Prostate gland (tissue), 2 donors: ENCODE data around the gene OR51A4. TPM values are rescaled to one million over a fixed set of nuclear protein-coding genes. Genes with fewer than 3 reads are reported as not detected.

ENCODE experiments used
- DNase-seq: peaks from one replicate; pipeline ENCODE4 v3.0.0-alpha.2; 2019; ENCODE audit warnings: low spot score
- H3K27ac ChIP-seq, 2 donors: fragments of 200-600 bp; sonication (generic); 2 replicates each; pipeline ENCODE4 v1.5.1; 2017 to 2019
- H3K27me3 ChIP-seq: fragments of 200-600 bp; sonication (generic); replicated peaks from 2 replicates; pipeline ENCODE4 v1.5.1; 2019; ENCODE audit not compliant: insufficient read depth
- H3K36me3 ChIP-seq, 2 donors: fragments of 200-600 bp; sonication (generic); 1 replicate in 1 of 2; 2 replicates in 1 of 2; pipeline versions ENCODE4 v1.5.1 to v1.8.1; 2017 to 2019
- H3K4me1 ChIP-seq: fragments of 200-600 bp; sonication (generic); replicated peaks from 2 replicates; pipeline ENCODE4 v1.5.1; 2019
- H3K4me3 ChIP-seq, 2 donors: fragments of 200-600 bp; sonication (generic); 2 replicates each; pipeline ENCODE4 v1.5.1; 2017 to 2019
- H3K9me3 ChIP-seq: fragments of 200-600 bp; sonication (generic); 2 replicates; pipeline ENCODE4 v1.5.1; 2017
- CTCF ChIP-seq, 4 experiments: fragments of 200-600 bp in 2 of 4; fragments of 450-650 bp in 2 of 4; sonication (generic) in 2 of 4; IDR thresholded peaks; 1 replicate in 3 of 4; 2 replicates in 1 of 4; pipeline ENCODE4 v1.5.1; 2016 to 2019; ENCODE audit warnings: antibody characterized with exemption in 4 of 4, mild to moderate bottlenecking in 2 of 4, moderate library complexity in 2 of 4
- POLR2A ChIP-seq: fragments of 450-650 bp; IDR thresholded peaks from one replicate; pipeline ENCODE4 v1.6.1; 2016; ENCODE audit warnings: antibody characterized with exemption, mild to moderate bottlenecking
- POLR2AphosphoS5 ChIP-seq: sonication (generic); formaldehyde crosslinking; IDR thresholded peaks from one replicate; pipeline ENCODE4 v1.6.1; 2017; ENCODE audit warnings: antibody characterized with exemption
- WGBS: methylation state at CpG from one replicate; pipeline ENCODE4 v1.1.5; 2018; 5-methylcytosine and 5-hydroxymethylcytosine counted together
- intact Hi-C: fragments of 100-400 bp; cut with DNase I; formaldehyde crosslinking; loops from one replicate; pipeline ENCODE4 v1.14.2; 2022
- total RNA-seq, 2 donors: library from RNA; depleted of rRNA; stranded (reverse); fragments of >200 nt; gene quantifications; one replicate each; pipeline ENCODE4 v1.1.0, GENCODE V29; 2016

The OR51A4 gene
- total RNA-seq: not detected

GRCh38 chr11:4947505-4947904 is at the start of gene OR51A4:
Gene OR51A4, minus strand, starts transcription at chr11:4947605. Its CDS starts 505 bp downstream, at chr11:4947100.
- H3K4me3 ChIP-seq: no peak within 1 kb of the TSS
- intact Hi-C loops: no loop called here

DNA sequence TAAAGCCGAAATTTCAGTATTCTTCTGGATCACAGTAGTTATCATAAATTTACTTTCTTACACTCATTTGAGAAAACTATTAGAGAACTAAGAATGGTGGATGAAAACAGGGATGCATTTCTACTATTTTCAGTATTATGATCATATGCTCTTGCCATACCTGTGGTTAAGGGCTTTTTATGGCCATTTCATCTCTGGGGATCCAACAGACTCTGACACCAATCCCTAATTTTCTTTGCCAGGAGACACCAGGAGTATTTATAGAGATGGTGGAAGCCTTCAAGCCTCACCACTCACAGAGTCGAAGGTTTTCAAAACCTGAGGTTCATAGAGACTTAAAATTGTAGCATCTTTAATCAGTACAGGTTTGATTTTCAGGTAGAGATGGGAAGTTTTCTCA is 47.1 kb upstream of the OR51A4 start, which contains the start of gene OR51L1:
Gene OR51L1, plus strand, starts transcription at position 301 of the 400 bp plus-strand sequence. CDS start 4,132 bp downstream, outside the sequence.
- no peak for TF ChIP-seq POLR2A
- no peak for TF ChIP-seq POLR2AphosphoS5
- no peak for TF ChIP-seq CTCF (IDR thresholded peaks at IDR 0.05)
- no peaks in the 10 kb centered on the region for H3K27me3 ChIP-seq
- H3K4me1 ChIP-seq: no peaks in the 10 kb centered on the region
- no peaks in the 10 kb centered on the region for H3K36me3 ChIP-seq
- WGBS: 92% methylated on average over 2 of the region's 2 CpGs
- DNase-seq: no peak
- intact Hi-C loops: no loop called here
- no peaks in the 10 kb centered on the region for H3K9me3 ChIP-seq
- no peak within 1 kb of the TSS for H3K27ac ChIP-seq
- H3K4me3 ChIP-seq: no peak within 1 kb of the TSS

More at GRCh38 chr11:4947505-4947904, at the start of gene OR51A4:
- Histone ChIP-seq H3K4me1 (no peaks in the 10 kb centered on the region), H3K27ac (no peak within 1 kb of the TSS), H3K36me3 (no peaks in the 10 kb centered on the region), H3K9me3 (no peaks in the 10 kb centered on the region), H3K27me3 (no peaks in the 10 kb centered on the region)
- no peak for DNase-seq
- TF ChIP-seq CTCF (IDR thresholded peaks at IDR 0.05) (no peak), POLR2AphosphoS5 (no peak), POLR2A (no peak)

DNA sequence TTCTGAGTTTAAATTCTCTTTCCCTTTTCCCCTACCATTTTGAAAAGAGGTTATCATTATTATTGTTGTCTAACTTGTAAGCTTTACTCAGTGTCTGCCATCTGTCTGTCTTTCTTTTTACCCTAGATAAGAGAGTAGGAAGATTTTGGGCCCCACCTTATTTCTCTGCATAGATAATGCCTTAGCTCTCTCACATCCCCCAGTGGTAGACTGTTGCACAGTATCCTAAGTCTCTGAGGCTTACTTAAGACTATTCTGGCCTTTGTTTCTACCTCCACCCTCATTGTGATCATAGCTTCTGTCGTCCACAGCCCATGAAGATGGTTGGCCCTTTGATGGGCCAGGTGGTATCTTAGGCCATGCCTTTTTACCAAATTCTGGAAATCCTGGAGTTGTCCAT is 43.7 kb upstream of the OR51A4 start:
- intact Hi-C loops: no loop called here
- H3K4me1 ChIP-seq: no peaks in the 10 kb centered on the region
- H3K4me3 ChIP-seq: no peak overlapping the region
- TF ChIP-seq POLR2A (no peak), POLR2AphosphoS5 (no peak), CTCF (IDR thresholded peaks at IDR 0.05) (no peak)
- 48% methylated on average over 1 of the region's 1 CpG for WGBS
- DNase-seq: no peak
- H3K27ac ChIP-seq: no peak overlapping the region
- no peaks in the 10 kb centered on the region for H3K9me3 ChIP-seq
- H3K36me3 ChIP-seq: no peaks in the 10 kb centered on the region
- no peaks in the 10 kb centered on the region for H3K27me3 ChIP-seq

DNA sequence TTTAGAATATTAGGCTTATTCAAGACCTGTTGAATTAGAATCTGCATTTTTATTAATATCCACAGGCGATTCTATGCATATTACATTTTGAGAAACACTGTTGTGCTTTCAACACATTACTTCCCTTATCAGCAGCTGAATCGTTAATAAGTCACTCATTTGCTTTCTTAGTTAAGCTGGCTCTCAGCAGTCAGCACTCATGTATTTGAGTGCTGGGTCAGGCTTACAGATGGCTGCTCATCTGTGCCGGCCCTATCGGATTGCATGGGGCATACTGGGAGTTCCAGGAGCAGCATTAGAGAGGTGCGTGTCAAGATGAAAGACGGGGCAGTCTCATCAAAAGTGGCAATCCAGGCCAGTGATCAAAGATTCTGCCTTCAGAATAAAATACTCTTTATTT is 36.4 kb upstream of the OR51A4 start:
- H3K27me3 ChIP-seq: no peaks in the 10 kb centered on the region
- 60% methylated on average over 6 of the region's 6 CpGs for WGBS
- intact Hi-C loops: no loop called here
- no peak overlapping the region for H3K4me3 ChIP-seq
- no peaks in the 10 kb centered on the region for H3K36me3 ChIP-seq
- no peaks in the 10 kb centered on the region for H3K4me1 ChIP-seq
- no peak for TF ChIP-seq CTCF (IDR thresholded peaks at IDR 0.05)
- TF ChIP-seq POLR2A: no peak
- TF ChIP-seq POLR2AphosphoS5: no peak
- H3K27ac ChIP-seq: no peak overlapping the region
- no peaks in the 10 kb centered on the region for H3K9me3 ChIP-seq
- DNase-seq: no peak

- Histone ChIP-seq H3K4me1 (no peaks in the 10 kb centered on the region), H3K9me3 (no peaks in the 10 kb centered on the region), H3K36me3 (no peaks in the 10 kb centered on the region), H3K4me3 (no peak overlapping the region), H3K27me3 (no peaks in the 10 kb centered on the region), H3K27ac (no peak overlapping the region)
- 54% methylated on average over 3 of the region's 3 CpGs for WGBS
- DNase-seq: no peak
- no peak for TF ChIP-seq POLR2AphosphoS5
- no peak for TF ChIP-seq POLR2A
- TF ChIP-seq CTCF (IDR thresholded peaks at IDR 0.05): no peak
- intact Hi-C loops: no loop called here
Observed at GRCh38 chr11:4982678-4983077, 35.3 kb upstream of the OR51A4 start.
